Activated naive CD8-positive, alpha-beta T cell treated with anti-CD3 and anti-CD28 coated beads, Interleukin-2, amount 50 U/mL, for 24 hours (primary cell): ENCODE results near the gene CPT1C.
"Not testable (repeated sequence)": the region's sequence is repeated elsewhere in the genome, so short reads cannot be mapped to it uniquely, and the experiment has no call there.

Experiments
- ATAC-seq: fragments of 150-1000 bp; cut with Tn5 transposase; one replicate; pipeline ENCODE4 v1.10.0; 2021
- DNase-seq: peaks from one replicate; pipeline ENCODE4 v3.0.0; 2021
- H3K27ac Mint-ChIP-seq: one replicate; pipeline ENCODE4 v1.8.0; 2021; ENCODE audit warnings: mild to moderate bottlenecking, mixed read lengths
- H3K27me3 Mint-ChIP-seq: one replicate; pipeline ENCODE4 v1.8.0; 2021; ENCODE audit warnings: mixed read lengths
- H3K36me3 Mint-ChIP-seq: one replicate; pipeline ENCODE4 v1.8.0; 2021; ENCODE audit warnings: low read depth, mixed read lengths
- H3K4me1 Mint-ChIP-seq: one replicate; pipeline ENCODE4 v1.8.0; 2021; ENCODE audit warnings: mixed read lengths
- H3K4me3 Mint-ChIP-seq: one replicate; pipeline ENCODE4 v1.8.0; 2021; ENCODE audit warnings: mild to moderate bottlenecking, moderate library complexity, mixed read lengths
- H3K9me3 Mint-ChIP-seq: one replicate; pipeline ENCODE4 v1.8.0; 2021; ENCODE audit warnings: mixed read lengths

CPT1C gene

DNA sequence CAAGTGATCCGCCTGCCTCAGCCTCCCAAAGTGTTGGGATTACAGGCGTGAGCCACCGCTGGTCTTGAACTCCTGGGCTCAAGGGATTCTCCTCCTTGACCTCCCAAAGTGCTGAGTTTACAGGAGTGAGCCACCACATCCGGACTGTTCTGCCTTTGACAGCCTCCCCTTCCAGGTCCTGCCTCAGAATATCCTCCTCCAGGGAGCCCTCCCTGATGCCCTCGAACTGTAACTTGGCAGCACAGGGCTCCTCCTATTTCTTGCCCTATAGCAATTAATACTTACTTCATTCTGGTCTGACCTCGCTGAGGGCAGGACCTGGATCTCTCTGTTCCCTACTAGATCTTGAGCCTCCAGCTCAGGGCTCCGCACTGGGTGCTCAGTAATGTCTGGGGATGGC, 5.9 kb downstream of the CPT1C start:
- Mint-ChIP-seq H3K27me3 (peaks cover 14% of the 10 kb centered on the region), H3K27ac (no peak overlapping the region), H3K4me1 (peaks cover 2% of the 10 kb centered on the region), H3K4me3 (no peak overlapping the region), H3K36me3 (no peaks in the 10 kb centered on the region), H3K9me3 (no peaks in the 10 kb centered on the region)
- ATAC-seq (no peak), DNase-seq (no peak)

DNA sequence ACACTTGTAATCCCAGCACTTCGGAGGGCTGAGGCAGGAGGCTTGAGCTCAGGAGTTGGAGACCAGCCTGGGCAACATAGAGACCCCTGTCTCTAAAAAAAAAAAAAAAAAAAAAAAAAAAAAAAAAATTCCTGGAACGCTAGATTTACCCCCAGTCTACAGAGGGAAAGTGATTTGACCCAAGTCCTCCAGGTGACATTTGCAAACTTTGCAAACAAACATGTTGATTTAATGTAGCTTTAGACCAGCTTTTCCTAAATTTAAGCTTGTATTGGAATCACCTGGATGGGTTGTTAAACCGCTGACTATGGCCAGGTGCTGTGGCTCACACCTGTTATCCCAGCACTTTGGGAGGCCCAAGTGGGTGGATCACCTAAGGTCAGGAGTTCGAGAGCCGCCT, 8.4 kb downstream of the CPT1C start:
- no peaks in the 10 kb centered on the region for H3K9me3 Mint-ChIP-seq
- no peaks in the 10 kb centered on the region for H3K36me3 Mint-ChIP-seq
- H3K27ac Mint-ChIP-seq = no peak overlapping the region
- H3K27me3 Mint-ChIP-seq = peaks cover 7% of the 10 kb centered on the region
- no peaks in the 10 kb centered on the region for H3K4me1 Mint-ChIP-seq
- DNase-seq (no peak), ATAC-seq (no peak)
- H3K4me3 Mint-ChIP-seq = no peak overlapping the region

DNA sequence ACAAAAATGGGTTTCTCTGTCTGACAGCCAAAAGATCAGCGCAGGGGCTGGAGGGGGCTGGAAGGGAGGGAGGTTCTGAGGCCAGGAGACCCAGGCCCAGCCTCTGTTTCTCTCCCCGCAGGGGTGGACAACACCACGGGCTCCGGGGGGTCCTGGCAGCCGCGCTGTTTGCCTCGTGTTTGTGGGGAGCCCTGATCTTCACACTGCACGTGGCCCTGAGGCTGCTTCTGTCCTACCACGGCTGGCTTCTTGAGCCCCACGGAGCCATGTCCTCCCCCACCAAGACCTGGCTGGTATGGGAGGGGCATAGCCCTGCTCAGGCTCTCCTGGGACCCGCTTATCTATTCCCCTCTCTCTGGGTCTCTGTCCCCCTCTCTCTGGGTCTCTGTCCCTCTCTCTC, 9.6 kb downstream of the CPT1C start:
- no peaks in the 10 kb centered on the region for H3K9me3 Mint-ChIP-seq
- no peaks in the 10 kb centered on the region for H3K4me1 Mint-ChIP-seq
- no peaks in the 10 kb centered on the region for H3K36me3 Mint-ChIP-seq
- DNase-seq (no peak), ATAC-seq (peak; percentile 33)
- peaks cover 7% of the 10 kb centered on the region for H3K27me3 Mint-ChIP-seq
- no peak overlapping the region for H3K27ac Mint-ChIP-seq
- no peak overlapping the region for H3K4me3 Mint-ChIP-seq

DNA sequence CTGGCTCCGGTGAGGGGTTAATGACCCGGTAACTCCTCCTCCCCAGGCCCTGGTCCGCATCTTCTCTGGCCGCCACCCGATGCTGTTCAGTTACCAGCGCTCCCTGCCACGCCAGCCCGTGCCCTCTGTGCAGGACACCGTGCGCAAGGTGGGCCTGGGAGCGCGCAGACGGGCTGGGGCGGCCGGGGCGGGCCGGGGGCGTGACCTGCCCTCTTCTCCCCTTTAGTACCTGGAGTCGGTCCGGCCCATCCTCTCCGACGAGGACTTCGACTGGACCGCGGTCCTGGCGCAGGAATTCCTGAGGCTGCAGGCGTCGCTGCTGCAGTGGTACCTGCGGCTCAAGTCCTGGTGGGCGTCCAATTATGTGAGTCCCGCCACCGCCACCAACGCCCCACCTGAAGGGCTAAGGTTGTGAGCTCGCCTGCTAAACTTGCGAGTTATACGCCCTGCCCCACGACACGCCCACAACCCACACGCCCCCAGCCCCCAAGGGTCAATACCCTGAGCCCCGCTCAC, 10.4 kb downstream of the CPT1C start:
- no peak for ATAC-seq
- no peaks in the 10 kb centered on the region for H3K4me1 Mint-ChIP-seq
- H3K4me3 Mint-ChIP-seq = no peak overlapping the region
- H3K27me3 Mint-ChIP-seq = peaks cover 7% of the 10 kb centered on the region
- H3K36me3 Mint-ChIP-seq = no peaks in the 10 kb centered on the region
- DNase-seq = no peak
- no peak overlapping the region for H3K27ac Mint-ChIP-seq
- no peaks in the 10 kb centered on the region for H3K9me3 Mint-ChIP-seq

DNA sequence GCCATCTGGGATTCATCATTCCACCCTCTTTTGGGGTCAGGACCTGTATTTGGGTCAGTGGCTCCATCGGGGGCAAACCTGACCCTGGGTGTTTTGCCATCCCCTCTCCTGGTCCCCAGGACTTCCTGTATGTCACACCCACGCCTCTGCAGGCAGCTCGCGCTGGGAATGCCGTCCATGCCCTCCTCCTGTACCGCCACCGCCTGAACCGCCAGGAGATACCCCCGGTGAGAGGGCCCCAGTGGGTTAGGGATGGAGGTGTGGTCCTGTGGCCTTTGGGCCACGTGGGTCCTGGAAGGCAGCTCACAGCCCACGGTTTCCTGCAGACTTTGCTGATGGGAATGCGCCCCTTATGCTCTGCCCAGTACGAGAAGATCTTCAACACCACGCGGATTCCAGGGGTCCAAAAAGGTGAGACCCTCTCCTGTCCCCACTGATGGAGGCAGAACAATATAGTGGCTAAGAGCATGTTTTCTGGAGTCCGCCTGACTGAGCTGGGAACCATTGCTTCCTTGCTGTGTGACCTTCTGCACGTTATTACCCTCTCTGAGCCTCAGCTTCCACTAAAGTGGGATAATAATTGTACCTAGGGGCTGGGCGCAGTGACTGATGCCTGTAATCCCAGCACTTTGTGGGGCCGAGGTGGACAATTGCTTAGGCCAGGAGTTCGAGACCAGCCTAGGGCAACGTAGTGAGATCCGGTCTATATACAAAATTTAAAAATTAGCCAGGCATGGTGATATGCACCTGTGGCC, 14.1 kb downstream of the CPT1C start:
- no peak for ATAC-seq
- Mint-ChIP-seq H3K4me3 (no peak overlapping the region), H3K36me3 (no peaks in the 10 kb centered on the region), H3K4me1 (no peaks in the 10 kb centered on the region), H3K27me3 (peaks cover 5% of the 10 kb centered on the region), H3K27ac (no peak overlapping the region), H3K9me3 (no peaks in the 10 kb centered on the region)
- no peak for DNase-seq

DNA sequence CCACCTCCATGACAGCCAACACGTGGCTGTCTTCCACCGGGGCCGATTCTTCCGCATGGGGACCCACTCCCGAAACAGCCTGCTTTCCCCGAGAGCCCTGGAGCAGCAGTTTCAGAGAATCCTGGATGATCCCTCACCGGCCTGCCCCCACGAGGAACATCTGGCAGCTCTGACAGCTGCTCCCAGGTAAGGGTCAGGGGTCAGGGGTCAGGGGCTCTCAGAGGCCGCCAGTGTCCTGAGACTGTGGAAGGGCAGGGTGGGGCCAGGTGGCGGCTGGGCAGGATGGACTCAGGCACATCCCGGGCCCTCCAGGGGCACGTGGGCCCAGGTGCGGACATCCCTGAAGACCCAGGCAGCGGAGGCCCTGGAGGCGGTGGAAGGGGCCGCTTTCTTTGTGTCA, 15.0 kb downstream of the CPT1C start:
- H3K27me3 Mint-ChIP-seq = peaks cover 5% of the 10 kb centered on the region
- H3K4me3 Mint-ChIP-seq = no peak overlapping the region
- no peak for ATAC-seq
- H3K27ac Mint-ChIP-seq = no peak overlapping the region
- DNase-seq = no peak
- no peaks in the 10 kb centered on the region for H3K36me3 Mint-ChIP-seq
- H3K9me3 Mint-ChIP-seq = no peaks in the 10 kb centered on the region
- no peaks in the 10 kb centered on the region for H3K4me1 Mint-ChIP-seq

DNA sequence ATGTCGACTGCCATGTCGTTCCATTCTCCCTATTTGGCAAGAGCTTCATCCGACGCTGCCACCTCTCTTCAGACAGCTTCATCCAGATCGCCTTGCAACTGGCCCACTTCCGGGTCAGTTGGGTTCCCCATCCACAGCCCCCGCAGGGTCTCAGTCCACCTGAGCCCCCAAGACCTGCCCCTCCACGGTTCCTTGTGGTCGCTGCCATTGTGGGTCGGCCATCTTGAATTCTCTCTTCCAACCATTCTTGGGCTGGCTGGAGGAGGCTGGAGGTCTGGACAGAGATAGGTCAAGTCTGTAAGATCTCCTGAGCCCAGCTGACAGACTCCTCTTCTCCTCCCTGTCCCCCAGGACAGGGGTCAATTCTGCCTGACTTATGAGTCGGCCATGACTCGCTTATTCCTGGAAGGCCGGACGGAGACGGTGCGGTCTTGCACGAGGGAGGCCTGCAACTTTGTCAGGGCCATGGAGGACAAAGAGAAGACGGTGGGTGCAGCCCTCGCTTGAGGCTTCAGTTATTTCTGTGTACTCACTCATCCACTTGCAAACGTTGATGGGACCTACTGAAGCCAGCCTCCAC, 19.5 kb downstream of the CPT1C start:
- H3K9me3 Mint-ChIP-seq = no peaks in the 10 kb centered on the region
- H3K4me1 Mint-ChIP-seq = no peaks in the 10 kb centered on the region
- H3K4me3 Mint-ChIP-seq = no peak overlapping the region
- H3K27ac Mint-ChIP-seq = no peak overlapping the region
- ATAC-seq (no peak), DNase-seq (no peak)
- H3K36me3 Mint-ChIP-seq = no peaks in the 10 kb centered on the region
- H3K27me3 Mint-ChIP-seq = no peaks in the 10 kb centered on the region

DNA sequence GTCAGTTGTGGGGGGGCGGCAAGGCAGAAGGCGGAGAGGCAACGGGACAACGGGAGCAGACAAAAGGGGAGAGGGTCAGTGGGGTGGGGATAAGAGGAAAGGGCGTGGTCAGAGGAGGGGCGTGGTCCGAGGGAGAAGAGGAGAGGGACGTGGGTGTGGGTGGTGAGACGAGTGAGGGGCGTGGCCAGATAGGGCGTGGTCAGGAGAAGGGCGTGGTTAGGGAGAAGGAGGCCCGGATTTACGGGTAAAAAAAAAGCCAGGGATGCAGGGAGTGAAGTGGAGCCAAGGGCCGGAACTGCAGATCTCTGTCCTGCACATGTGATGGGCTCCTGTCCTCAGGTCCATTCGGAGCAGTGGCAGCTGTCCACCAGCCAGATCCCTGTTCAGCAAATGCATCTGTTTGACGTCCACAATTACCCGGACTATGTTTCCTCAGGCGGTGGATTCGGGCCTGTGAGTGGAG, 21.5 kb downstream of the CPT1C start:
- Mint-ChIP-seq H3K36me3 (no peaks in the 10 kb centered on the region), H3K4me3 (no peak overlapping the region), H3K4me1 (peaks cover 6% of the 10 kb centered on the region), H3K9me3 (no peaks in the 10 kb centered on the region), H3K27me3 (no peaks in the 10 kb centered on the region), H3K27ac (no peak overlapping the region)
- DNase-seq (no peak), ATAC-seq (no peak)

DNA sequence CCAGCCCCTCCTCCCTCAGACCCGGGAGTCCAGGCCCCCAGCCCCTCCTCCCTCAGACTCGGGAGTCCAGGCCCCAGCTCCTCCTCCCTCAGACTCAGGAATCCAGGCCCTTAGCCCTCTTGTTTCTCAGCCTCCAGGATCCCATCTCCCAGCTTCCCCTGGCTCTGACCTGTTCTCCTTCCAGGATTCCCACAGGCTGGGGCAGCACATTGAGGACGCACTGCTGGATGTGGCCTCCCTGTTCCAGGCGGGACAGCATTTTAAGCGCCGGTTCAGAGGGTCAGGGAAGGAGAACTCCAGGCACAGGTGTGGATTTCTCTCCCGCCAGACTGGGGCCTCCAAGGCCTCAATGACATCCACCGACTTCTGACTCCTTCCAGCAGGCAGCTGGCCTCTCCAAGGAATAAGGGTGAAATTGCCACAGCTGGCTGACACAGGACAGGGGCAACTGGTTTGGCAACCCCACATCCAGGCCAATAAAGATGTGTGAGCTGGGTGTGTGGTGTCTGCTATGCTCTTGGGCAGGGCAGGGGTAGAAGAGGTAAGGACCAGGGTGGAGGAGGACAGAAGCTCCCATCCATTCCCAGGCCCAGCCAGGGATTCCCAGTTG, 22.4 kb downstream of the CPT1C start:
- Mint-ChIP-seq H3K4me1 (peaks cover 10% of the 10 kb centered on the region), H3K9me3 (no peaks in the 10 kb centered on the region), H3K27me3 (no peaks in the 10 kb centered on the region), H3K4me3 (no peak overlapping the region), H3K27ac (no peak overlapping the region), H3K36me3 (no peaks in the 10 kb centered on the region)
- ATAC-seq (no peak), DNase-seq (no peak)

DNA sequence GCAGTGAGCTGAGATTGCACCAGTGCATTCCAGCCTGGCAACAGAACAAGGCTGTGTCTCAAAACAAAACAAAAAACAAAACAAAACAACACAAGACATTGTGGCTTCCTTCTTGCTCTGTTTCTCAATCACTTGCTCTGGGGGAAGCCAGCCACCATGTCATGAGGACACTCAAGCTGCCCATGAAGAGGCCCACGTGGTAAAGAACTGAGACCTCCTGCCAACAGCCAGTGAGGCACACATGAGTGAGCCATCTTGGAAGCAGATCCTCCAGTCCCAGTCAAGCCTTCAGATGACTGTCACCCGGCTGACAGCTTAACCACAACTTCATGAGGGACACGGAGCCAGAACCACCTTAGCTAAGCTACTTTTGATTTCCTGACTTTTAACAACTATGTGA, 25.2 kb downstream of the CPT1C start:
- Mint-ChIP-seq H3K9me3 (no peaks in the 10 kb centered on the region), H3K27ac (peak overlapping the region; percentile 42), H3K4me3 (no peak overlapping the region), H3K4me1 (peaks cover 12% of the 10 kb centered on the region), H3K36me3 (no peaks in the 10 kb centered on the region), H3K27me3 (no peaks in the 10 kb centered on the region)
- no peak for ATAC-seq
- no peak for DNase-seq

DNA sequence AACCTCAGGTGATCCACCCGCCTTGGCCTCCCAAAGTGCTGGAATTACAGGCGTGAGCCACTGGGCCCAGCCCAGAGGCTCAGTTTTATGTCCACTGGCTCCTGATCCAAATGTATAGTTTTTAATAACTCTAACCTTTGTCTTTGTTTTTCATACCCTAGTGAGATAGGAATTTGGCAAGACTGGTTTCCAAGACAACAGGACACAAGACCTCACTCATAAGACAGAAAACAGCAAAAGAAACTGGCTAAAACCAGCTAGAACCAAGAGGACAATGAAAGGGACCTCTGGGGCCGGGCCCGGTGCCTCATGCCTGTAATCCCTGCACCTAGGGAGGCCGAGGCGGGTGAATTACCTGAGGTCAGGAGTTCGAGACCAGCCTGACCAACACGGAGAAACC, 27.6 kb downstream of the CPT1C start:
- no peaks in the 10 kb centered on the region for H3K27me3 Mint-ChIP-seq
- no peaks in the 10 kb centered on the region for H3K9me3 Mint-ChIP-seq
- H3K36me3 Mint-ChIP-seq = peaks cover 2% of the 10 kb centered on the region
- DNase-seq = no peak
- no peak for ATAC-seq
- H3K4me1 Mint-ChIP-seq = peaks cover 14% of the 10 kb centered on the region
- H3K27ac Mint-ChIP-seq = peak overlapping the region; percentile 42
- H3K4me3 Mint-ChIP-seq = peak overlapping the region; percentile 54

DNA sequence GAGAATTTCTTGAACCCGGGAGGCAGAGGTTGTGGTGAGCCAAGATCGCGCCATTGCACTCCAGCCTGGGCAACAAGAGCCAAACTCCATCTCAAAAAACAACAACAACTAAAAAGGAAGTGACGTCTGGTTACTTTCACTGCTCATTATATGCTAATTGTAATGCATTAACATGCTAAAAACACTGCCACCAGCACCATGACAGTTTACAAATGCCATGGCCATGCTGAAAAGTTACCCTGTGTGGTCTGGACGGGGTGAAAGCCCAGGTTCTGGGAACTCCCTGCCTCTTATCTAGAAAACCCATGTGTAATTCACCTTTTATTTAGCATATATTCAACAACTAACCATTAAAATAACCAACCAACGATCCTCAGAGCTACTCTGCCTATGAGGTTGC, 28.1 kb downstream of the CPT1C start:
- Mint-ChIP-seq H3K4me1 (peaks cover 14% of the 10 kb centered on the region), H3K27ac (no peak overlapping the region), H3K9me3 (no peaks in the 10 kb centered on the region), H3K27me3 (no peaks in the 10 kb centered on the region), H3K36me3 (peaks cover 2% of the 10 kb centered on the region), H3K4me3 (peak overlapping the region; percentile 1)
- no peak for ATAC-seq
- DNase-seq = no peak

DNA sequence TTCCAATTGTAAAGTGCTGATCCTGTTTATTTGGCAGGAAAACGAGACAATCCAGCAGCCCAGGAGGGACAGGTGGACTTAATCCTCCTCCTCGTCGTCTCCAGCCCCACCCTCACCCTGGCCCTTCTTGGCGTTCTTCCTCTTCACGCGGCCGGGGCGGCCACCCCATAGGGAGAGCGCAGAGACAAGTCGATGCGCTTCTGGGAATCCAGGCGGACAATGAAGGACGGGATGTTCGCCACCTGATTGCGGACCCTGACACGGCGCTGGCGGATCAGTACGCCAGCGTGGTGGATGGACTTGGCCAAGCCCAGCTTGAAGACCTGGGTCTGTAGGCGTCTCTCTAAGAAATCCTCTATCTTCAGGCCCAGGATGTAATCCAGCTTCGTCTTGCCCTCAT, 28.5 kb downstream of the CPT1C start:
- not testable (repeated sequence) for H3K36me3 Mint-ChIP-seq, H3K27ac Mint-ChIP-seq, H3K9me3 Mint-ChIP-seq, ATAC-seq, H3K27me3 Mint-ChIP-seq, DNase-seq
- Mint-ChIP-seq H3K4me3 (peak overlapping the region; percentile 1), H3K4me1 (peaks cover 18% of the 10 kb centered on the region)

DNA sequence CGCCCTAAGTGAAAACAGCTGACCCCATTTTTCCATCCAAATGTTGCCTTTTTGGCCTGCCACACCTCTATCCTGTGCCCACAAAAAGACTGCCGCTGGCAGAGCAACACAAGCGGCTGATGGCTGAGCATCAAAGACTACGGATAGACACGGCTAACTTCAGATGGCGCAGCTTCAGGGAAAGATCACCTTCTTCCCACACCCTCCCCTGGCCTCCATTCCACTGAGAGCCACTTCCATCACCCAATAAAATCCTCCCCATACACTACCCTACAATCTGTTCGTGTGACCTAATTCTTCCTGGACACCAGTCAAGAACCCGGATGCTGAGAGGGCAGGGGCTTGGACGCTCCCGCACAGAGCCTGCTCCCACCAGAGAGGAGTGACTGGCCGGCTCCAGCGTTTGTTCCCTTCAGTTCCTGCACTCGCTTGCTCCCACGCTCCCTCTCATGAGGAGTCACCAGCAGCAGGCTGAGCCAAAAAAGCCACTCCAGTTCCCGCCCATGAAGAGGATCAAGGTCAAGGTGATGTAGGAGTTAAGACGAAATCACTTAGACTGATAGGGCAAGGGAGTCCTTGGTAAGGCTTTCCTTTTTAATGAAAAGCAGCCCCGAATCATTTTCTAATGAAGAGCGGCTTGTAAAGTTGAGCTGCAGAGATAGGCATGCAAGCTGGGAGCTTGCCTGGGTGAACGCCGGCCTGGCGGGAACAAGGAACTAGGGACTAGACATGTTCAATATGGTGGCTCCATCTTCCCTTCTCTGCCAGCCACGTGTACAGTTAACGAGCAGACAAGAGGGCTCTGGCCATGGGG, 36.5 kb downstream of the CPT1C start:
- ATAC-seq (no peak), DNase-seq (no peak)
- peaks cover 2% of the 10 kb centered on the region for H3K36me3 Mint-ChIP-seq
- peaks cover 6% of the 10 kb centered on the region for H3K4me1 Mint-ChIP-seq
- no peaks in the 10 kb centered on the region for H3K9me3 Mint-ChIP-seq
- no peak overlapping the region for H3K4me3 Mint-ChIP-seq
- H3K27me3 Mint-ChIP-seq = peaks cover 3% of the 10 kb centered on the region
- H3K27ac Mint-ChIP-seq = no peak overlapping the region
